A549 (cell line): ENCODE results near the gene LILRA6.

ENCODE experiments used
- CEBPB ChIP-seq, 2 experiments: fragments of >200 bp in 1 of 2; sonication (Bioruptor Twin) in 1 of 2; formaldehyde crosslinking in 1 of 2; IDR thresholded peaks; 2 replicates each; pipeline ENCODE4 v1.6.1; 2012 to 2016
- CHD4 ChIP-seq: fragments of 200-600 bp; sonication (generic); IDR thresholded peaks from 2 replicates; pipeline ENCODE4 v1.6.1; 2016; ENCODE audit warnings: antibody characterized with exemption, mild to moderate bottlenecking, borderline replicate concordance
- CTCF ChIP-seq: fragments of >200 bp; sonication (Bioruptor Twin); formaldehyde crosslinking; IDR thresholded peaks from 3 replicates; pipeline ENCODE4 v1.5.1; 2016
- ESRRA ChIP-seq: fragments of 150-350 bp; IDR thresholded peaks from 2 replicates; pipeline ENCODE4 v1.6.1; 2014; ENCODE audit warnings: mild to moderate bottlenecking, low read length, borderline replicate concordance
- FOXS1 ChIP-seq: fragments of 250-450 bp; sonication (Bioruptor Pico); IDR thresholded peaks from 2 replicates; pipeline ENCODE4 v1.5.0; 2020; ENCODE audit warnings: mild to moderate bottlenecking, moderate library complexity
- MAZ ChIP-seq: fragments of 150-350 bp; IDR thresholded peaks from 2 replicates; pipeline ENCODE4 v1.6.1; 2014; ENCODE audit warnings: antibody characterized with exemption, low read depth, low read length, borderline replicate concordance
- POLR2A ChIP-seq: IDR thresholded peaks from 2 replicates; pipeline ENCODE4 v1.6.1; 2012; ENCODE audit warnings: mild to moderate bottlenecking, low read length
- TF ChIP-seq, protein P1 (sequence below): IDR thresholded peaks from 2 replicates; pipeline ENCODE4 v1.6.1; 2012

GRCh38 chr19:54188215-54188871, 54.2 kb downstream of the LILRA6 start:
- TF ChIP-seq ESRRA (no peak), POLR2A (no peak), CTCF (no peak), MAZ (no peak), FOXS1 (CRISPR knock-in tag) (no peak), CHD4 (no peak), CEBPB (IDR thresholded peaks at IDR 0.05) (no peak)
- TF ChIP-seq, protein P1, sequence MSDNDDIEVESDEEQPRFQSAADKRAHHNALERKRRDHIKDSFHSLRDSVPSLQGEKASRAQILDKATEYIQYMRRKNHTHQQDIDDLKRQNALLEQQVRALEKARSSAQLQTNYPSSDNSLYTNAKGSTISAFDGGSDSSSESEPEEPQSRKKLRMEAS, result 0 out of 2 replicates have a peak, but pooled peaks have one; percentile 34
